ENCODE results near the gene FAM3A.

GRCh38 chrX:154507673-154508383, 8.2 kb downstream of the FAM3A start:
- TF ChIP-seq TCF7L2 (IDR thresholded peaks at IDR 0.05; ENCODE audit: low read depth, low read length) (no peak), CTCF (IDR thresholded peaks at IDR 0.05) (no peak), REST (IDR thresholded peaks at IDR 0.05; ENCODE audit: insufficient read depth in 1 of 2, low read depth in 2 of 2, low read length in 1 of 2) (no peak)
